Naive thymus-derived CD4-positive, alpha-beta T cell (primary cell): ENCODE data around the gene MAN1C1. TPM values are rescaled to one million over a fixed set of nuclear protein-coding genes. Genes with fewer than 3 reads are reported as not detected.

Experiments used
- ATAC-seq: fragments of 150-1000 bp; cut with Tn5 transposase; 2 replicates; pipeline ENCODE4 v1.10.0; 2021; ENCODE audit warnings: mild to moderate bottlenecking, moderate library complexity
- CTCF ChIA-PET: fragments of 350-600 bp; sonication (Branson Sonifier 250); formaldehyde crosslinking; loops from one replicate; lab custom pipeline; 2021; ENCODE audit warnings: antibody characterized with exemption; lab: Charles Lee
- POLR2A ChIA-PET: fragments of 350-600 bp; sonication (Branson Sonifier 250); formaldehyde crosslinking; loops from one replicate; lab custom pipeline; 2021; ENCODE audit warnings: antibody characterized with exemption, inconsistent platforms; lab: Charles Lee
- DNase-seq, 9 donors: peaks; one replicate each; pipeline versions ENCODE4 v3.0.0 to v3.0.0-alpha.2; 2020 to 2022; ENCODE audit warnings: mixed read lengths in 1 of 9
- H3K27ac ChIP-seq: one replicate; pipeline ENCODE4 v1.7.0; 2013; ENCODE audit warnings: mild to moderate bottlenecking, low read depth, low read length, moderate library complexity
- H3K27me3 ChIP-seq, 2 donors: one replicate each; pipeline ENCODE4 v1.7.0; 2013; ENCODE audit warnings: low read length in 2 of 2, mild to moderate bottlenecking in 2 of 2, moderate library complexity in 2 of 2; ENCODE audit not compliant: control insufficient read depth in 2 of 2, insufficient read depth in 2 of 2
- H3K36me3 ChIP-seq, 3 experiments: 1 replicate in 2 of 3; 2 replicates in 1 of 3; pipeline ENCODE4 v1.7.0; 2013; ENCODE audit warnings: low read length in 3 of 3, mild to moderate bottlenecking in 3 of 3, moderate library complexity in 1 of 3; ENCODE audit not compliant: insufficient read depth in 3 of 3, control insufficient read depth in 2 of 3
- H3K4me1 ChIP-seq, 2 donors: one replicate each; pipeline ENCODE4 v1.7.0; 2013; ENCODE audit warnings: low read length in 2 of 2, mild to moderate bottlenecking in 2 of 2, moderate library complexity in 1 of 2; ENCODE audit not compliant: control insufficient read depth in 2 of 2, insufficient read depth in 2 of 2
- H3K4me3 ChIP-seq: 2 replicates; pipeline ENCODE4 v1.7.0; 2013; ENCODE audit warnings: mild to moderate bottlenecking, low read length
- H3K9me3 ChIP-seq, 3 experiments: 1 replicate in 2 of 3; 2 replicates in 1 of 3; pipeline ENCODE4 v1.7.0; 2013; ENCODE audit warnings: low read length in 3 of 3; ENCODE audit not compliant: control insufficient read depth in 2 of 3
- H3K27ac Mint-ChIP-seq, 9 donors: one replicate each; pipeline ENCODE4 v1.8.0; 2020 to 2022; ENCODE audit warnings: mixed read lengths in 9 of 9, mild to moderate bottlenecking in 8 of 9, moderate library complexity in 5 of 9, inconsistent platforms in 2 of 9
- H3K27me3 Mint-ChIP-seq, 5 donors: one replicate each; pipeline ENCODE4 v1.8.0; 2021 to 2022; ENCODE audit warnings: mixed read lengths in 5 of 5, mild to moderate bottlenecking in 1 of 5
- H3K36me3 Mint-ChIP-seq, 5 donors: one replicate each; pipeline ENCODE4 v1.8.0; 2020 to 2022; ENCODE audit warnings: mixed read lengths in 5 of 5, mild to moderate bottlenecking in 3 of 5, inconsistent platforms in 1 of 5
- H3K4me1 Mint-ChIP-seq, 7 donors: one replicate each; pipeline ENCODE4 v1.8.0; 2020 to 2022; ENCODE audit warnings: mixed read lengths in 7 of 7, mild to moderate bottlenecking in 3 of 7, inconsistent platforms in 1 of 7
- H3K4me3 Mint-ChIP-seq, 10 donors: one replicate each; pipeline ENCODE4 v1.8.0; 2020 to 2022; ENCODE audit warnings: mild to moderate bottlenecking in 10 of 10, mixed read lengths in 10 of 10, moderate library complexity in 6 of 10, inconsistent platforms in 2 of 10
- H3K9me3 Mint-ChIP-seq, 11 donors: one replicate each; pipeline ENCODE4 v1.8.0; 2020 to 2022; ENCODE audit warnings: mixed read lengths in 11 of 11, mild to moderate bottlenecking in 4 of 11, inconsistent platforms in 1 of 11, moderate library complexity in 1 of 11
- intact Hi-C, 2 donors: fragments of 100-400 bp; cut with micrococcal nuclease; formaldehyde crosslinking; loops; one replicate each; pipeline ENCODE4 v1.15.1; 2023
- polyA plus RNA-seq, 2 donors: library from polyadenylated mRNA; unstranded; fragments of 300-500 nt; fragmentation: Illumina TruSeq; gene quantifications; one replicate each; pipeline ENCODE4 v1.2.3, GENCODE V29; 2021
- total RNA-seq, 6 experiments: library from RNA in 5 of 6; stranded (reverse) in 5 of 6; gene quantifications; 1 replicate in 5 of 6; 2 replicates in 1 of 6; pipeline ENCODE4 v1.2.3 and lab custom pipeline; 2021 to 2026

The MAN1C1 gene
- total and polyA plus RNA-seq, 7 experiments from 2014 or later, result 16.0 to 85.5 (median 61.0) TPM

- Mint-ChIP-seq H3K4me1 (peaks cover 3 to 62% (median 45%) of the 10 kb centered on the region in 7 donors), H3K27ac (peak overlapping the region in 7 of 9 donors; percentile 71 to 93 (median 86)), H3K9me3 (no peaks in the 10 kb centered on the region), H3K36me3 (peaks cover 3 to 24% (median 11%) of the 10 kb centered on the region in 5 donors), H3K4me3 (no peak overlapping the region), H3K27me3 (peaks cover 0 to 9% (median 0%) of the 10 kb centered on the region in 5 donors)
- peaks cover 0 to 16% of the 10 kb centered on the region in 2 donors for H3K4me1 ChIP-seq
- intact Hi-C loops, result no loop called here
- H3K27me3 ChIP-seq, result no peaks in the 10 kb centered on the region
- no peak for ATAC-seq
- no peak overlapping the region for H3K4me3 ChIP-seq
- no peaks in the 10 kb centered on the region for H3K9me3 ChIP-seq
- POLR2A ChIA-PET, result interaction anchor here (0.5 to 0.7 kb wide), 2 partner anchors 8 to 40 kb away, joined by 3 to 5 read pairs; no protein-coding TSS in a partner anchor
- H3K36me3 ChIP-seq, result peaks cover 0 to 62% (median 7%) of the 10 kb centered on the region in 3 experiments
- H3K27ac ChIP-seq, result no peak overlapping the region
- CTCF ChIA-PET, result no interaction called here
- no peak for DNase-seq
These were observed 130.6 kb downstream of the MAN1C1 start for GRCh38 chr1:25747046-25747719.

- no peak for DNase-seq
- peaks cover 0 to 73% (median 7%) of the 10 kb centered on the region in 3 experiments for H3K36me3 ChIP-seq
- ChIA-PET CTCF (interaction anchor here (0.6 to 0.7 kb wide), 2 partner anchors 140 to 165 kb away, joined by 3 to 5 read pairs; no protein-coding TSS in a partner anchor), POLR2A (no interaction called here)
- H3K27me3 Mint-ChIP-seq, result peaks cover 0 to 9% (median 0%) of the 10 kb centered on the region in 5 donors
- peak overlapping the region in 6 of 9 donors; percentile 48 to 88 (median 83) for H3K27ac Mint-ChIP-seq
- H3K4me1 Mint-ChIP-seq, result peaks cover 3 to 62% (median 46%) of the 10 kb centered on the region in 7 donors
- H3K27ac ChIP-seq, result no peak overlapping the region
- ATAC-seq, result no peak
- no peak overlapping the region for H3K4me3 ChIP-seq
- no peak overlapping the region for H3K4me3 Mint-ChIP-seq
- H3K27me3 ChIP-seq, result no peaks in the 10 kb centered on the region
- intact Hi-C loops, result no loop called here
- H3K4me1 ChIP-seq, result peaks cover 0 to 16% of the 10 kb centered on the region in 2 donors
- H3K9me3 ChIP-seq, result no peaks in the 10 kb centered on the region
- H3K36me3 Mint-ChIP-seq, result peaks cover 3 to 32% (median 11%) of the 10 kb centered on the region in 5 donors
- H3K9me3 Mint-ChIP-seq, result peaks cover 0 to 2% (median 0%) of the 10 kb centered on the region in 11 donors
These were observed 132.1 kb downstream of the MAN1C1 start for GRCh38 chr1:25748531-25749205.

GRCh38 chr1:25750923-25751605, 134.5 kb downstream of the MAN1C1 start:
- no peaks in the 10 kb centered on the region for H3K9me3 ChIP-seq
- ATAC-seq, result no peak
- peaks cover 0 to 78% (median 10%) of the 10 kb centered on the region in 3 experiments for H3K36me3 ChIP-seq
- DNase-seq, result no peak
- peak overlapping the region in 2 of 10 donors; percentile 58 to 63 for H3K4me3 Mint-ChIP-seq
- H3K4me3 ChIP-seq, result no peak overlapping the region
- H3K36me3 Mint-ChIP-seq, result peaks cover 5 to 40% (median 16%) of the 10 kb centered on the region in 5 donors
- H3K27me3 ChIP-seq, result no peaks in the 10 kb centered on the region
- ChIA-PET CTCF (no interaction called here), POLR2A (interaction anchor here (1.7 kb wide), 1 partner anchor 20 kb away, joined by 7 read pairs; no protein-coding TSS in a partner anchor)
- H3K27ac ChIP-seq, result peak overlapping the region; percentile 29
- H3K9me3 Mint-ChIP-seq, result peaks cover 0 to 2% (median 0%) of the 10 kb centered on the region in 11 donors
- peaks cover 0 to 9% (median 0%) of the 10 kb centered on the region in 5 donors for H3K27me3 Mint-ChIP-seq
- H3K27ac Mint-ChIP-seq, result peak overlapping the region in 8 of 9 donors; percentile 51 to 98 (median 84)
- peaks cover 19 to 82% (median 60%) of the 10 kb centered on the region in 7 donors for H3K4me1 Mint-ChIP-seq
- intact Hi-C loops, result no loop called here
- peaks cover 0 to 40% of the 10 kb centered on the region in 2 donors for H3K4me1 ChIP-seq

- peaks cover 0 to 2% (median 0%) of the 10 kb centered on the region in 11 donors for H3K9me3 Mint-ChIP-seq
- intact Hi-C loops, result loop anchor here in 1 of 2 donors (1.0 kb wide), 2 partner anchors 21 to 43 kb away; no protein-coding TSS in a partner anchor
- peaks cover 0 to 21% (median 0%) of the 10 kb centered on the region in 5 donors for H3K27me3 Mint-ChIP-seq
- peaks cover 5 to 49% (median 12%) of the 10 kb centered on the region in 5 donors for H3K36me3 Mint-ChIP-seq
- no peaks in the 10 kb centered on the region for H3K27me3 ChIP-seq
- peaks cover 0 to 35% of the 10 kb centered on the region in 2 donors for H3K4me1 ChIP-seq
- POLR2A ChIA-PET, result interaction anchor here (0.8 to 7.6 kb wide), 13 partner anchors 12 to 134 kb away, joined by 3 to 45 read pairs (median 4); partner anchors contain the start of gene MTFR1L
- H3K4me1 Mint-ChIP-seq, result peaks cover 22 to 79% (median 68%) of the 10 kb centered on the region in 7 donors
- H3K27ac Mint-ChIP-seq, result peak overlapping the region in 8 of 9 donors; percentile 92 to 99 (median 96)
- ATAC-seq (peak; percentile 89), DNase-seq (peak in 7 of 9 donors; percentile 57 to 70 (median 64))
- no peaks in the 10 kb centered on the region for H3K9me3 ChIP-seq
- H3K27ac ChIP-seq, result peak overlapping the region; percentile 62
- peak overlapping the region; percentile 2 to 87 (median 69) for H3K4me3 Mint-ChIP-seq
- CTCF ChIA-PET, result interaction anchor here (0.6 to 1.9 kb wide), 6 partner anchors 18 to 131 kb away, joined by 3 to 9 read pairs (median 3); no protein-coding TSS in a partner anchor
- H3K36me3 ChIP-seq, result peaks cover 0 to 75% (median 22%) of the 10 kb centered on the region in 3 experiments
- no peak overlapping the region for H3K4me3 ChIP-seq
These were observed 138.0 kb downstream of the MAN1C1 start for GRCh38 chr1:25754470-25755181.

- DNase-seq (no peak), ATAC-seq (no peak)
- no peaks in the 10 kb centered on the region for H3K9me3 ChIP-seq
- POLR2A ChIA-PET, result interaction anchor here (0.6 to 7.6 kb wide), 14 partner anchors 10 to 636 kb away, joined by 3 to 45 read pairs (median 4); partner anchors contain the start of gene MTFR1L
- H3K4me1 ChIP-seq, result peaks cover 0 to 35% of the 10 kb centered on the region in 2 donors
- peaks cover 0 to 75% (median 22%) of the 10 kb centered on the region in 3 experiments for H3K36me3 ChIP-seq
- H3K27me3 ChIP-seq, result no peaks in the 10 kb centered on the region
- H3K9me3 Mint-ChIP-seq, result peaks cover 0 to 2% (median 0%) of the 10 kb centered on the region in 11 donors
- peak overlapping the region; percentile 62 for H3K27ac ChIP-seq
- CTCF ChIA-PET, result interaction anchor here (0.6 to 1.9 kb wide), 5 partner anchors 19 to 41 kb away, joined by 3 to 9 read pairs (median 3); no protein-coding TSS in a partner anchor
- peaks cover 22 to 78% (median 66%) of the 10 kb centered on the region in 7 donors for H3K4me1 Mint-ChIP-seq
- peak overlapping the region in 8 of 10 donors; percentile 64 to 87 (median 70) for H3K4me3 Mint-ChIP-seq
- peaks cover 0 to 21% (median 0%) of the 10 kb centered on the region in 5 donors for H3K27me3 Mint-ChIP-seq
- H3K27ac Mint-ChIP-seq, result peak overlapping the region in 8 of 9 donors; percentile 92 to 99 (median 96)
- peaks cover 5 to 52% (median 15%) of the 10 kb centered on the region in 5 donors for H3K36me3 Mint-ChIP-seq
- intact Hi-C loops, result loop anchor here in 1 of 2 donors (1.0 kb wide), 2 partner anchors 20 to 42 kb away; no protein-coding TSS in a partner anchor
- no peak overlapping the region for H3K4me3 ChIP-seq
These were observed 139.0 kb downstream of the MAN1C1 start for GRCh38 chr1:25755475-25756125.
